ENCODE results near the gene GNA12. TPM values are rescaled to one million over a fixed set of nuclear protein-coding genes. Genes with fewer than 3 reads are reported as not detected.
A peak's percentile ranks its signal among the peaks of the same experiment; 100 is the strongest.

Gene GNA12
- total RNA-seq, 8 experiments from 2014 or later = 9.7 to 33.3 (median 20.5) TPM

GRCh38 chr7:2849941-2850766 is 6.0 kb upstream of the GNA12 start:
- in situ Hi-C loops (cut with MboI; ENCODE audit: low pct_unique_long_range_greater_than_20kb in 2 of 9, low sequenced_read_pairs in 9 of 9, unreplicated experiment in 9 of 9) = loop anchor here in 5 of 9 experiments (25.0 kb wide), 1 partner anchor 1787 kb away; no protein-coding TSS in a partner anchor
- 69 to 100% (median 88%) methylated on average over 1 to 6 of the region's 6 CpGs for WGBS, 10 experiments

GRCh38 chr7:2845034-2845592 is 1.0 kb upstream of the GNA12 start:
- Histone ChIP-seq H3K4me1 (replicated peaks in 1 of 2) (peaks cover 9 to 10% of the 10 kb centered on the region in 2 donors), H3K4me3 (peak overlapping the region in 2 of 5 donors; percentile 34), H3K27ac (peak overlapping the region; percentile 26 to 50)
- 58 to 96% (median 75%) methylated on average over 2 to 8 of the region's 14 CpGs for WGBS, 10 experiments
- in situ Hi-C loops (cut with MboI; ENCODE audit: low pct_unique_long_range_greater_than_20kb in 2 of 9, low sequenced_read_pairs in 9 of 9, unreplicated experiment in 9 of 9) = no loop called here
- no peak for ATAC-seq (replicated peaks in 6 of 8)

More at GRCh38 chr7:2849941-2850766, 6.0 kb upstream of the GNA12 start:
- Histone ChIP-seq H3K4me1 (replicated peaks in 1 of 2) (no peaks in the 10 kb centered on the region), H3K4me3 (no peak overlapping the region), H3K27ac (no peak overlapping the region)
- no peak for ATAC-seq (replicated peaks in 6 of 8)

GRCh38 chr7:2843711-2844152 is 376 bp downstream of the GNA12 start:
- in situ Hi-C loops (cut with MboI; ENCODE audit: low pct_unique_long_range_greater_than_20kb in 2 of 9, low sequenced_read_pairs in 9 of 9, unreplicated experiment in 9 of 9) = no loop called here
- Histone ChIP-seq H3K27ac (peak overlapping the region; percentile 74 to 85), H3K4me1 (replicated peaks in 1 of 2) (peaks cover 10 to 12% of the 10 kb centered on the region in 2 donors), H3K4me3 (peak overlapping the region; percentile 51 to 71 (median 58))
- ATAC-seq (replicated peaks in 6 of 8) = peak in 1 of 8 experiments; percentile 56
- WGBS, 10 experiments = no CpG with 5 or more reads among the region's 64 CpGs

GRCh38 chr7:2843191-2843685 is 870 bp downstream of the GNA12 start:
- peaks cover 10 to 12% of the 10 kb centered on the region in 2 donors for H3K4me1 ChIP-seq (replicated peaks in 1 of 2)
- H3K4me3 ChIP-seq = peak overlapping the region; percentile 51 to 71 (median 58)
- H3K27ac ChIP-seq = no peak overlapping the region
- 20 to 88% (median 80%) methylated on average over 1 of the region's 15 CpGs; no CpG with 5 or more reads in 7 of the 10 experiments for WGBS, 10 experiments
- no peak for ATAC-seq (replicated peaks in 6 of 8)
- in situ Hi-C loops (cut with MboI; ENCODE audit: low pct_unique_long_range_greater_than_20kb in 2 of 9, low sequenced_read_pairs in 9 of 9, unreplicated experiment in 9 of 9) = no loop called here

GRCh38 chr7:2841907-2842306 is 2.2 kb downstream of the GNA12 start:
- ATAC-seq (replicated peaks in 6 of 8) = no peak
- no peak overlapping the region for H3K27ac ChIP-seq
- 83 to 95% (median 87%) methylated on average over 2 to 5 of the region's 5 CpGs; no CpG with 5 or more reads in 3 of the 10 experiments for WGBS, 10 experiments
- in situ Hi-C loops (cut with MboI; ENCODE audit: low pct_unique_long_range_greater_than_20kb in 2 of 9, low sequenced_read_pairs in 9 of 9, unreplicated experiment in 9 of 9) = no loop called here
- peaks cover 10 to 12% of the 10 kb centered on the region in 2 donors for H3K4me1 ChIP-seq (replicated peaks in 1 of 2)
- H3K4me3 ChIP-seq = no peak overlapping the region

GRCh38 chr7:2840458-2840857 is 3.6 kb downstream of the GNA12 start:
- Histone ChIP-seq H3K27ac (no peak overlapping the region), H3K4me3 (no peak overlapping the region), H3K4me1 (replicated peaks in 1 of 2) (peaks cover 10 to 12% of the 10 kb centered on the region in 2 donors)
- WGBS, 10 experiments = 94 to 100% (median 100%) methylated on average over 2 to 4 of the region's 4 CpGs; no CpG with 5 or more reads in 1 of the 10 experiments
- in situ Hi-C loops (cut with MboI; ENCODE audit: low pct_unique_long_range_greater_than_20kb in 2 of 9, low sequenced_read_pairs in 9 of 9, unreplicated experiment in 9 of 9) = no loop called here
- ATAC-seq (replicated peaks in 6 of 8) = no peak

GRCh38 chr7:2838873-2839578 is 5.1 kb downstream of the GNA12 start:
- ATAC-seq (replicated peaks in 6 of 8) = no peak
- peaks cover 10 to 12% of the 10 kb centered on the region in 2 donors for H3K4me1 ChIP-seq (replicated peaks in 1 of 2)
- no peak overlapping the region for H3K27ac ChIP-seq
- no peak overlapping the region for H3K4me3 ChIP-seq
- in situ Hi-C loops (cut with MboI; ENCODE audit: low pct_unique_long_range_greater_than_20kb in 2 of 9, low sequenced_read_pairs in 9 of 9, unreplicated experiment in 9 of 9) = no loop called here
- WGBS, 10 experiments = 72 to 93% (median 85%) methylated on average over 5 to 12 of the region's 13 CpGs; no CpG with 5 or more reads in 1 of the 10 experiments

- H3K4me3 ChIP-seq = no peak overlapping the region
- no peak for ATAC-seq (replicated peaks in 6 of 8)
- H3K4me1 ChIP-seq (replicated peaks in 1 of 2) = peaks cover 10 to 12% of the 10 kb centered on the region in 2 donors
- in situ Hi-C loops (cut with MboI; ENCODE audit: low pct_unique_long_range_greater_than_20kb in 2 of 9, low sequenced_read_pairs in 9 of 9, unreplicated experiment in 9 of 9) = no loop called here
- H3K27ac ChIP-seq = no peak overlapping the region
- WGBS, 10 experiments = 63 to 100% (median 81%) methylated on average over 1 to 3 of the region's 3 CpGs; no CpG with 5 or more reads in 3 of the 10 experiments
These were observed 5.7 kb downstream of the GNA12 start for GRCh38 chr7:2838451-2838850.

GRCh38 chr7:2837496-2837895 is 6.6 kb downstream of the GNA12 start:
- H3K27ac ChIP-seq = no peak overlapping the region
- no peak overlapping the region for H3K4me3 ChIP-seq
- peaks cover 1 to 5% of the 10 kb centered on the region in 2 donors for H3K4me1 ChIP-seq (replicated peaks in 1 of 2)
- in situ Hi-C loops (cut with MboI; ENCODE audit: low pct_unique_long_range_greater_than_20kb in 2 of 9, low sequenced_read_pairs in 9 of 9, unreplicated experiment in 9 of 9) = no loop called here
- no peak for ATAC-seq (replicated peaks in 6 of 8)
- whole genome bisulfite sequencing, 10 experiments = 64 to 100% (median 81%) methylated on average over 1 to 3 of the region's 3 CpGs

GRCh38 chr7:2834748-2835441 is 9.2 kb downstream of the GNA12 start:
- WGBS, 10 experiments = 80 to 100% (median 93%) methylated on average over 1 to 17 of the region's 17 CpGs; no CpG with 5 or more reads in 1 of the 10 experiments
- Histone ChIP-seq H3K4me3 (no peak overlapping the region), H3K27ac (no peak overlapping the region), H3K4me1 (replicated peaks in 1 of 2) (peaks cover 0 to 2% of the 10 kb centered on the region in 2 donors)
- in situ Hi-C loops (cut with MboI; ENCODE audit: low pct_unique_long_range_greater_than_20kb in 2 of 9, low sequenced_read_pairs in 9 of 9, unreplicated experiment in 9 of 9) = no loop called here
- ATAC-seq (replicated peaks in 6 of 8) = peak in 1 of 8 experiments; percentile 23

GRCh38 chr7:2833083-2833910 is 10.8 kb downstream of the GNA12 start:
- Histone ChIP-seq H3K27ac (no peak overlapping the region), H3K4me1 (replicated peaks in 1 of 2) (no peaks in the 10 kb centered on the region), H3K4me3 (no peak overlapping the region)
- in situ Hi-C loops (cut with MboI; ENCODE audit: low pct_unique_long_range_greater_than_20kb in 2 of 9, low sequenced_read_pairs in 9 of 9, unreplicated experiment in 9 of 9) = no loop called here
- ATAC-seq (replicated peaks in 6 of 8) = no peak
- WGBS, 10 experiments = 79 to 100% (median 92%) methylated on average over 2 to 17 of the region's 19 CpGs

GRCh38 chr7:2832461-2832860 is 11.6 kb downstream of the GNA12 start:
- 93 to 100% (median 98%) methylated on average over 1 to 9 of the region's 12 CpGs; no CpG with 5 or more reads in 2 of the 10 experiments for WGBS, 10 experiments
- H3K4me1 ChIP-seq (replicated peaks in 1 of 2) = no peaks in the 10 kb centered on the region
- ATAC-seq (replicated peaks in 6 of 8) = no peak
- H3K27ac ChIP-seq = no peak overlapping the region
- in situ Hi-C loops (cut with MboI; ENCODE audit: low pct_unique_long_range_greater_than_20kb in 2 of 9, low sequenced_read_pairs in 9 of 9, unreplicated experiment in 9 of 9) = no loop called here
- H3K4me3 ChIP-seq = no peak overlapping the region

Measured in motor neuron (in vitro differentiated cells).